ENCODE results near the gene HMGXB3. TPM values are rescaled to one million over a fixed set of nuclear protein-coding genes. Genes with fewer than 3 reads are reported as not detected.
A peak's percentile ranks its signal among the peaks of the same experiment; 100 is the strongest.

The HMGXB3 gene
- total RNA-seq, 2 donors from 2014 or later, result 49.2 to 50.1 TPM

DNA sequence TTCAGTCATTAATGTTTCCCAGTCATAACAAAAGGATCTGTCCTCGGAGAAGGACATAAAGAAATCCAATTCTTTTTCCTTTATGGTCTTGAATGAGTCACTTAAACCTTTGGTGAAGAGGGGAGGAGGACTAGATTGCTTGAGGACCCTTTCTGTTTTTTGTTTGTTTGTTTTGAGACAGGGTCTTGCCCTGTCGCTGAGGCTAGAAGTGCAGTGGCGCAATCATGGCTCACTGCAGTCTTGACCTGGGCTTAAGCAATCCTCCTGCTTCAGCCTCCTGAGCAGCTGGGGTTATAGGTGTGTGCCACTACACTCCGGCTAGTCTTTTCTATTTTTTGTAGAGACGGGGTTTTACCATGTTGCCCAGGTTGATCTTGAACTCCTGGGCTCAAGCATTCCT, 12.4 kb upstream of the HMGXB3 start:
- DNase-seq (ENCODE audit: low spot score) (no peak), ATAC-seq (ENCODE audit: insufficient number of reproducible peaks, low FRiP score, low read depth) (no peak)
- no peaks in the 10 kb centered on the region for H3K4me1 ChIP-seq (ENCODE audit: control insufficient read depth in 1 of 2, low read depth in 2 of 2)
- H3K4me3 ChIP-seq, result no peak overlapping the region
- H3K9me3 ChIP-seq, result no peaks in the 10 kb centered on the region
- H3K36me3 ChIP-seq, result peaks cover 8% of the 10 kb centered on the region
- TF ChIP-seq, protein P1, sequence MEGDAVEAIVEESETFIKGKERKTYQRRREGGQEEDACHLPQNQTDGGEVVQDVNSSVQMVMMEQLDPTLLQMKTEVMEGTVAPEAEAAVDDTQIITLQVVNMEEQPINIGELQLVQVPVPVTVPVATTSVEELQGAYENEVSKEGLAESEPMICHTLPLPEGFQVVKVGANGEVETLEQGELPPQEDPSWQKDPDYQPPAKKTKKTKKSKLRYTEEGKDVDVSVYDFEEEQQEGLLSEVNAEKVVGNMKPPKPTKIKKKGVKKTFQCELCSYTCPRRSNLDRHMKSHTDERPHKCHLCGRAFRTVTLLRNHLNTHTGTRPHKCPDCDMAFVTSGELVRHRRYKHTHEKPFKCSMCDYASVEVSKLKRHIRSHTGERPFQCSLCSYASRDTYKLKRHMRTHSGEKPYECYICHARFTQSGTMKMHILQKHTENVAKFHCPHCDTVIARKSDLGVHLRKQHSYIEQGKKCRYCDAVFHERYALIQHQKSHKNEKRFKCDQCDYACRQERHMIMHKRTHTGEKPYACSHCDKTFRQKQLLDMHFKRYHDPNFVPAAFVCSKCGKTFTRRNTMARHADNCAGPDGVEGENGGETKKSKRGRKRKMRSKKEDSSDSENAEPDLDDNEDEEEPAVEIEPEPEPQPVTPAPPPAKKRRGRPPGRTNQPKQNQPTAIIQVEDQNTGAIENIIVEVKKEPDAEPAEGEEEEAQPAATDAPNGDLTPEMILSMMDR (IDR thresholded peaks at IDR 0.05), result no peak
- no peaks in the 10 kb centered on the region for H3K27me3 ChIP-seq (replicated peaks; ENCODE audit: insufficient read depth)
- H3K27ac ChIP-seq, result no peak overlapping the region

DNA sequence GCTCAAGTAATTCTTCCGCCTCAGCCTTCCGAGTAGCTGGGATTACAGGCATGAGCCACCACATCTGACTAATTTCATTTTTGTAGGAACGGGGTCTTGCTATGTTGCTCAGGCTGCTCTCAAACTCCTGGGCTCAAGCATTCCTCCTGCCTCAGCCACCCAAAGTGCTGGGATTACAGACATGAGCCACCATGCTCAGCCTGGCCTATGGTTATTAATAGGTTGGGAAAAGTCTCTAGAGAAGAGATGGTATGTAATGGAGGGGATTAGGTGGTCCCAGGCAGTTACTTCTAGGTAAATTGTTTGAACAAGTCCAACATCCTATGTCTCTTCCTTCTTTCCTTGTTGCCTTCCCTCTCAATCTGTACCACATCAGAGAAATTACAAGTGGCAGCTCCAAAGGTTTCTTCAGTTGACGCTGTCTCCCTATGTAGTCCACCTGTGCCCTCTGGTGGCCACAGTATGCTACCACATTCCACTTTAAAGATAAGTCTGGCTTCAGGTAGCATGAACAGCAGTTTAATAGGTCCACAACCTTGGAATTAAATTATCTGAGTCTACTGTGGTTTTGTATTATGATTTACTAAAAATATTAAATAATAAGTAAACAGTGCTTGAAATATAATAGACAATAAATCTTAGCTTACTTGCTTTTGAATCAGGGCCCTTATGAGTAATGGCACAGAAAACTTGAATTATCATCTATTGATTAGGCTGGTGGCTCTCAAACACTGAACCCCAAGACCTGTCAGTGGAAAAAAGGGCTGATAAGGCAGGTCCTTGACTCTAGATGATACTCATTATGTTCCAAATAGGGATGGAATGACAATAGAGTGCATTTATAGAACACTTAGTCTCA, 9.8 kb upstream of the HMGXB3 start:
- TF ChIP-seq, protein P1 (IDR thresholded peaks at IDR 0.05), result peak; percentile 92
- Histone ChIP-seq H3K36me3 (no peaks in the 10 kb centered on the region), H3K4me1 (ENCODE audit: control insufficient read depth in 1 of 2, low read depth in 2 of 2) (peaks cover 11 to 25% of the 10 kb centered on the region in 2 donors), H3K27ac (no peak overlapping the region), H3K4me3 (no peak overlapping the region), H3K9me3 (no peaks in the 10 kb centered on the region), H3K27me3 (replicated peaks; ENCODE audit: insufficient read depth) (no peaks in the 10 kb centered on the region)
- ATAC-seq (ENCODE audit: insufficient number of reproducible peaks, low FRiP score, low read depth), result no peak
- DNase-seq (ENCODE audit: low spot score), result peak; percentile 41

DNA sequence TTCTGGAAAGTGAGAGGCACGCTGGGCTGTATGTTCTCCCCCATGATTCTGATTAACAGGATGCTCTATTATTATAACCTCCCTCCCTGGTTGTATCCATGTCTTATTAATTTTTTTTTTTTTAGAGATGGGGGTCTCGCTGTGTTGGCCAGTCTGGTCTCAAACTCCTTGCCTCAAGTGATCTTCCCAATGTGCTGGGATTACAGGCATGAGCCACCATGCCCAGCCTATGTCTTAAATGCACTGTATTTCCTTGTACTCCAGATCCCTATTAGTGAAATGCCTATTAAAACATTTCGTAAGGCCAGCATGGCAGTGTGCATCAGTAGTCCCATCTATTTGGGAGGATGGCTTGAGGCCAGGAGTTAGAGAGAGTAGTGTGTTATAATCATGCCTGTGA, 7.1 kb upstream of the HMGXB3 start:
- no peaks in the 10 kb centered on the region for H3K27me3 ChIP-seq (replicated peaks; ENCODE audit: insufficient read depth)
- H3K27ac ChIP-seq, result peak overlapping the region; percentile 52 to 60
- no peak overlapping the region for H3K4me3 ChIP-seq
- H3K36me3 ChIP-seq, result no peaks in the 10 kb centered on the region
- peaks cover 11 to 27% of the 10 kb centered on the region in 2 donors for H3K4me1 ChIP-seq (ENCODE audit: control insufficient read depth in 1 of 2, low read depth in 2 of 2)
- H3K9me3 ChIP-seq, result no peaks in the 10 kb centered on the region
- ATAC-seq (ENCODE audit: insufficient number of reproducible peaks, low FRiP score, low read depth), result no peak
- DNase-seq (ENCODE audit: low spot score), result no peak
- TF ChIP-seq, protein P1 (IDR thresholded peaks at IDR 0.05), result no peak

DNA sequence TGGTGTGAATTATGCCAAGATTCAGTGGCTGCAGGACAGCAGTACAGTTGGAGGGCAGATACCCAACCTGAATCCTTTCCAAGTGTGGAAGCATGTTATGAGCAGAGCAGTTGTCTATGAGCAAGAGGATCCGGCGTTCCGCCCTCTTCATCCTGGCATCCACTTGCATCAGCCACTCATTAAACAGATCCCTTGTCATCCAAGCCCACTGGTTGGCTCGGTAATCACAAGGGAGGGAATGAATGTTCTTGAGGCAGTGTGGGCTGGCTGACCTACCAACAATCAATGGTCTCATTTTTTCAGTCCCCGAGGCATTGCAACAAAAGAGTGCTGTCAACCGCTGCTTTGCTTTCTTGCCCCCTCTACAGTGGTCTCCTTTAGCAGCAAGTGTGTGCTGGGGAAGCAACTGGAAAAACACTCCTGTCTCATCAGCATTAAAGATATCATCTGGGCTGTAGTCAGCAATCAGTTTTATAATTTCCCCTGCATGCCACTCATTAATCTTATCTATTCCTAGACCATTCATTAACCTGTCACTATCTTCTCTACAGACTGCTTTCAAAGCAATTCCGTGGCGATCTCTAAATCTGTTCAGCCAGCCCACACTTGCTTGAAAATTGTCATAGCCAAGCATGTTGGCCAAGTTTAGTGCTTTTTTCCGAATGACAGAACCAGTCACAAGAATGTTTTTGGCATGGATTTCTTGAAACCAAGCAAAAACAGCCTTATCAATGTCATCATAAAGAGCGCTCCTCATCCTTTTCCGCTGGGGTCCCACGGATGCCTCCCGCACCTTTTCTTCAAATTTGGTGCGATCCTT, 4.9 kb upstream of the HMGXB3 start:
- no peaks in the 10 kb centered on the region for H3K27me3 ChIP-seq (replicated peaks; ENCODE audit: insufficient read depth)
- TF ChIP-seq, protein P1 (IDR thresholded peaks at IDR 0.05), result no peak
- H3K4me1 ChIP-seq (ENCODE audit: control insufficient read depth in 1 of 2, low read depth in 2 of 2), result peaks cover 11 to 38% of the 10 kb centered on the region in 2 donors
- H3K4me3 ChIP-seq, result no peak overlapping the region
- no peaks in the 10 kb centered on the region for H3K36me3 ChIP-seq
- ATAC-seq (ENCODE audit: insufficient number of reproducible peaks, low FRiP score, low read depth) (no peak), DNase-seq (ENCODE audit: low spot score) (no peak)
- H3K9me3 ChIP-seq, result no peaks in the 10 kb centered on the region
- peak overlapping the region in 1 of 2 donors; percentile 60 for H3K27ac ChIP-seq
